GM21786 (cell line): ENCODE data around the gene LRFN2.

ENCODE experiments used
- ATAC-seq: cut with Tn5 transposase; IDR thresholded peaks from one replicate; pipeline ENCODE4 v1.9.1; 2021; ENCODE audit not compliant: unreplicated experiment

The LRFN2 gene

DNA sequence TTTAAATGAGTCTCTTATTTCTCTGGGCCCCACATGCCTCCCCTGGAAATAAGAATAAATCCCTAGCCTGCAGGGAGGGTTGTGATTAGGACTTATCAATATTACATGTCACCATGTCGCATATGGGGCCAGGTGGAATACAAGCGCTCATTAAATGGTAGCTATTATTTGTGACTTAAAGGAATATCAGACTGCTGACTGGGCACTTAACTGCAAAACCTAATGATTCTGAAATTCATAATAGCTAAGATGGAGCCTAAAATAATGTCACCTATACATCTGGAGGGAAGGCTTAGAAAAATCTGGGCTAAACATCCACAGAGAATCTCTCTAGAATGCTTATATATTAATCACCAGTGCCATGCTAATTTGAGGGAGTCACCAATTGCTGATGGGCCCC, 106.5 kb downstream of the LRFN2 start:
- ATAC-seq, result no peak

DNA sequence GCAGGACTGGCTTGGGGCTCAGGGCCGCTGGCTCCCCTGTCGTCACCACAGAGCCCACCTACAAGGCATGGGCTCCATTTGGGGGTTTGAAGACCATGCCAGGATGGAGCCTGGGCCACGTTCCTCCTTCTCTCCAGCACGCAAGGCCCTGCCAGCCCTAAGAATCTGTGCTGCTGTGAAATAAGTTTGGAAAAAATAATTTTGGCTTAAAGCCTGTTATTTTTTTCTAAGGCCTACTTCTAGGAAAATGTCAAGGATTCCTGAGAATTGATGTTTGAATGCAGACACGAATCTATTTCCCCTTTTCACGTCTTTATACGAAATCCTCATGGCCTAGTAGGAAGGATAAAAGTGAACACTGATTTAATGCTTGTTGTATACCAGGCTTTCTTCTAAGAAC, 107.5 kb downstream of the LRFN2 start:
- no peak for ATAC-seq

DNA sequence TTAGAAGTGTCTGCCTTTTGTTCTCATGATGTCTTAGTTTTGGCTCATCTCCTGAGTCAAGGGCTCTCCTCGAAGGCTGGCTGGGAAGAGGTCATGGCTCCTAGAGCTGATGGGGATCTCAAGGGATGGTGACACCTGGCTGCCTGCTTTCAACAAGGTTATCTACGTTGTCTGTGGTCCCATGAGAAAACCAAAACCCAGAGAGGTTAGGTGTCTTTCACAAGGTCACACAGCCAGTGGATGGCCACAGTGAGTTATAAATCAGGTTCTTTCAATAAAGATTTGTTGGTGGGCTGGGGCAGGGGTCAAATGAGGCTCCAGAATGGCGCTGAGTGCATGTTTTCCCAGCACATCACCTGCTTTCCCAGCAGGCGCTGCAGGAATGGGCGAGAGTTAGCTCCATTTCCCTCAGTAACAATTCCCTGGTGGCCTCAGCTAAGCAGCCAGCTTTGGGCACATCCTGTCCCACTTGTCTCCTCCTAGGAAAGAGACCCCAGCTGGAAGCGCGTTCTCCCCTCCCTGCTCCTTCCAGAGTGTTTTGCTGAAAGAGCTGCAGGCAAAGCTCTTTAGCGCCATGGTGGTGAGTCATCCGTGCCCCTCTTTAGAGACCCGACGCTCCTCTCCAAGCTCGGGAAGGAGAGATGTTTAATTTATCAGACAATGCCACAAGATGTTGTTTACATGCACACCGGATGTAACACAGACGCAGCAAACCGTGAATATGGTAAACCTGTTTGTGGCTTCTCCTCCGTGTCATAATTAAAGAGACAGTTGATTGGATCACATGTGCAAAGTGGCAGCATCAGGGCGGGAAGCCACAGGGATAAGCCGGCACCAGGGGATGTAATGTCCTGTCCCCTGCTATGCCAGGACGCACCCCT, 109.7 kb downstream of the LRFN2 start:
- ATAC-seq, result no peak

DNA sequence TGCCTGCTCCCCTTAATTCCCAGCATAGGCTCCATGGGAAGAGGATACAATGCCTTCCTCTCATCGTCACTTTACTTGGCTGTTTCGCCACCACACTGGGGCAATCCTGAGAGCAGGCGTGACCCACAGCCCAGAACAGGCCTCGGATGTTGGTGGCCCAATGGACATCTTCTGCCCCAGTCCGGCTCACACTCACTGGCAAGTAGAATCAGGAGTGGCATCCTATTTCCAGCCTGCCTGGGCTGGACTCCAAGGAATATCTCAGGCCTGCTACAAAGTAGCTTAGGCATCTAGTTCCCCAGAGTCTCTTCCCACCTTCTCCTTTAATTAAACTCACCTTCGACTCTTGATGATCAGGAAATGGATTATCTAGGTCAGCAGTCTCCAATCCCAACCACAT, 110.5 kb downstream of the LRFN2 start:
- no peak for ATAC-seq

DNA sequence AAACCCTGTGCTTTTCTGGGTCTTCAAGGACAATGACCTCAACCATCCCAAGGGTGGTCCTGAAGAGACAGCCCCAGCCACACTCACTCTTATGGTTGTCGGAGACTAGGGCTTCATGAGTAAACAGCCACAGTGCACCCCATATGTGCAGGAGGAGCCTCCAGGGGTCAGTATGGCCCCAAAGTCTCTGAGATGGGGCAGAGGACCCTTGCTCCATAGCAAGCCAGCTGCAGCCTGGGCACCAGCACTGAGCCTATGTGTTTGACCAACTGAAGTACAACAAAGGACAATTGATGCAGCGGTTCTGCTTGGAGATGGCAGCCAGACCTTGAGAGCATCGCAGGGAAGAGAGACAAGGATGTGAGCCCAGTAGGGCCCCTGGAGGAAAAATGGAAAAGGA, 112.2 kb downstream of the LRFN2 start:
- ATAC-seq, result no peak

DNA sequence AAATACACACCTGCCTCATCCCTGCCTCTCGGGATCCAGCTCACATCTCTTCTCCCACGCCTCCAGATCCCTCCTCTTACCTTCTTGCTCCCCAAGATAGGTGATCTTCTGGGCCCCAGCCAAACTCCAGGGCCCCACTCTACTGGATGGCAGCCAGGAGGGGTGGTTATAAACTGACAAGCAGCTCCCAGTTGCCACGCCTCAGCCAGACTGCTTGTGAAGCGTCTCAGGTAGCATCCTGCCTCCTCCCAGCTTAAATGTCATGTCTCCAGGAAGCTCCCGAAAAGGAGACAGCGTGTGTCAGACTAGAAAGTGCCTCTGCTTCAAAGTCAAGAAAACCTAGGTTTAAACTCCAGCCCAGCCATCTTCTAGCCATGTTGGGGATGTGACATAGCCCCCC, 114.1 kb downstream of the LRFN2 start:
- no peak for ATAC-seq

DNA sequence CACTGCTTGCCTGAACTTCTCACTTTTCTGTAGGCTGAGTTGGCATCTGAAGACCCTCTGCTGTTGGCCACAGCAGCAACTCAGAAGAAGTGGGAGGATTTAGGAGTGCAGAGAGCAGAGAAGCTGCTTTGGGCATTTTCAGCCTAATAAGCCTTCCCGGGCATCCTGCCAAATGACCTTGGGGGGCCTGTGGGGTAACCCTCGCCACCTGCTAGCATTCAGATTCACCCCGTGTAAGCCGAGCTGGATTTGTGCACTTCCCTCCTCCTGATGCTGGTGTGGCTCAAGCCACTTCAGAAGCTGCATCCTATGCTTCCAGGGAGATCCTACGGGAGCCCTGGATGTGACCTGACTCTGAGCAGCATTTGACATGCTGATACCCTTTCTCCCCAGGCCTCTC, 114.8 kb downstream of the LRFN2 start:
- ATAC-seq, result no peak

DNA sequence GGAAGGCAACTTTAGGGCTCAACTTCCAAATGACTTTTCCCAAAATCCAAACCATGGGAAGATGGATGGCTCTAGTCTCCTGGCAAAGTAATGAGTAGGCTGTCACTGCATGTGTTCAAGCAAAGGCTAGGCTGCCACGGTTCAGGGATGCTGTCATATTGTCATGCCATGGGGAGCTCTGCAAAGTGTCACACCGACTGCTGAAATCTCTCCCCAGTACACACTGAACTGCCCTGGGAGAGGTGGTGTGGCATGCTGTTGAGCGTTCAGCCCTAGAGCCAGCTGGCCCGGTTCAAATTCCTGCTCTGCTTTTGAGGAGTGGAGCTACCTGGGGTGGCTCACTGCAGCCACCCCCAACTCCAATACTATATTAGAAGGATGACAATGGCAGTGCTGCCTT, 115.9 kb downstream of the LRFN2 start:
- ATAC-seq, result no peak

DNA sequence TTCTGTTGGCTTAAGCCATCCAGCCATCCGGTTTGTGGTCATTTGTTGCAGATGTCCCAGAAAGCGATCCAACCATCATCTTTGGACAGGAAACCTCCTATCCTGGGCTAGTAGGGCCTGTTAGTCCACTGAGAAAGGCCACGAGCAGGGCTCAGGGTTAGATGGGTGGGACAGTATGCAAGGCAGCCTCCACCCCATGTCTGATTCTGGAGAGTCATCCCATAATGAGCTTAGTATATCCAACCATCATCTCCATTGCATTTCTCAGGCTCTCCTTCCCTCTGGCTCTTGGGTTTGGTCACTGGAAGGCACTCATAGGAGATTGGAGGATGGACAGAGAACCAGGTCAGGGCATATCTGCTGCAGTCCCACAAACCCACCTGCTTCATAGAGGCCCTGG, 117.8 kb downstream of the LRFN2 start:
- no peak for ATAC-seq

DNA sequence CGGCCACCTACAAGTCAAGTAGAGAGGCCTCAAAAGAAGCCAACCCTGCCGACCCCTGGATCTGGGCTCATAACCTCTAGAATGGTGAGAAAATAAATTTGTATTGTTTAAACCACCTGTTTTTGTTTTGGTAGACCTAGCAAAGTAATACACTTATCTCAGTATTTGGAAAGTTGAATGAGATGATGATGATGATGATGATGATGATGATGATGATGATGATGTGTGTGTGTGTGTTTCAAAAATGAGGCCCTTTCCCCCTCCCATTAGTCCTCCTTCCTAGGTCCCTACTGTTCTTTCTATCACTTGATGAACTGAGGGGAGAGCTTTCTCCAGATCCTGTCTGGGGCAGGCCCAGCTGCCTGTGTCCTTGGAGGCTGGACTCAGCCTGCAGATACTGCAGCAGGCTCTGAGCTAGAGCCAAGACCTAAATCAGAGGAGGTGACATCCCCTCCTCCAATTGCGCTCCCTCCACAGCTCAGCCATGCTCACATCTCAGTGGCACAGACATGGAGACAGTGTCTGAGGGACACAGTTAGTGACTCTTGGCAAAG, 120.1 kb downstream of the LRFN2 start:
- no peak for ATAC-seq

DNA sequence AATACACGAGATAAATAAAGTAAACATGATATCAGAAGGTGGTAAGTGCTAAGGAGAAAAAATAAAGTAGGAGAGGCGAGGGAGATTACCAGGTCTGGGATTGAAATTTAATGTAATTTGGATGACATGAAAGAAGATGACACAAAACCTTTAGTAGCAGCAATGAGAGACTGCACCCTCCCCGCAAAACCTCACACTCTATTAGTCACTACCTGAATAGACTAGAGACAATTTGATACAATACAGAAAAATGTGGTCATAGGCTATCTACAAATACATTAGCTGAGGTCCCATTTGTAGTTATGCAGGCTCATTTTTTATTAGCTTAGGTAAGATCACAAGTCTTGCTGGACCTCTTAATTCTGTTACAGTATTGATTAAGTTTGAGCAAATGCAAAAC, 125.5 kb downstream of the LRFN2 start:
- no peak for ATAC-seq

DNA sequence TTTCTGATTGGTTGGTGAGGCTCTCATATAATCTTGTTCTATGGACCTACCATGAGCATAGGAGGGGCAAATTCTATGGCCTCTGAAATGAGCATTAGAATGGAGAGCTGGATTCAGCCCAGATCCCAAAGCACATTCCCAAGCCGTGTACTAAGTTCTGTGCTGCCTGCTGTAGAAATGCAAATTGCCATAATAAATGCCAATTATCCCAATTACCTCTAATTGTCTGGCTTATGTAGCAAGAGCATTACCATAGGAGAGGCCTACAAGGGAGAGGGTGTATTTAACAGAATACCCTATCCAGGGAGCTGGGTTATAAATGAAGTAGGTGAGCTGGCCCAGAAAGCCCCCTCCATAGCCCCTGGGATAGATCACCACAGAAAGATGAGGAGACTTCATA, 126.8 kb downstream of the LRFN2 start:
- no peak for ATAC-seq

DNA sequence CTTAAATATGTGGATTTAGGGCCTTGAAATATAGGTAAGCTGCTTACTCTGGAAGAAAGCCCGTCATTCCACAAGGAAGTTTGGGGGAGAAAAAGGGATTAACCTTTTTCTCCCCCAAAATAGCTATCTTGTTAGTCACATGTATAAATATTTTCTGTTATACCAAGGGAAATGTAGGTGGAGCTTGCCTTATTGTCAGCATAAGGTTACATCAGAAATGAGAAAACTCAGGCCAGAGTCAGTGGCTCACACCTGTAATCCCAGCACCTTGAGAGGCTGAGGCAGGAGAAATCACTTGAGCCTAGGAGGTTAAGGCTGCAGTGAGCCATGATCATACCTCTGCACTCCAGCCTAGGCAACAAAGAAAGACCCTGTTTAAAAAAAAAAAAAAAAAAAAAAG, 129.9 kb downstream of the LRFN2 start:
- ATAC-seq, result no peak

DNA sequence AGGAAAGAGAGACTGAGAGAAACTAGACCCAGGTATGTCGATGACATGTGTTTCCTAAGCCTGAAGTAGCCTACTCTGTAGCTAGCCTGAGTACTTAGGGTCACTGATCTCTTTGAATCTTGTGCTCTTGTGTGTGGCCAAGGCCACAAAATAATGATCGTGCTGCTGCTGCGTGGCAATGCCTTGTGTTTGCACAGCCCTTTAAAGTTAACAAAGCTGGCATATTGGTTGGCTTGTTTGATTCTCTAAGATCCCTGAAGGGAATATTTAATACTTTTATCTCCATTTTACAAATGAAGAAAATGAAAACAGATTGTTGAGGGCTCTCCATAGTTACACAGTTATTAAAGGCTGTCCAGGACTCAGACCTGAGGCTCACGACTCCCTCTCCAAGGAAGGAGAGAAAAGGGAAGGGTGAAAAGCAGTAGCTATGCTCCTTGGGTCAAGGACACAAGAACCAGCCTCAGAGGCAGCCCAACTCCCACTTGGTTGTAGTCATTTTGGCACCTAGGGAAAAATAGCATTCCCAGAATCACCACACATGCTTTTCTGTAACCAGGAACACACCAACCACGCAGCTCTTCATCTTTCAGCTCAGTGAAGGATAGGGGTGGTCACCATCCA, 130.7 kb downstream of the LRFN2 start:
- ATAC-seq, result no peak

DNA sequence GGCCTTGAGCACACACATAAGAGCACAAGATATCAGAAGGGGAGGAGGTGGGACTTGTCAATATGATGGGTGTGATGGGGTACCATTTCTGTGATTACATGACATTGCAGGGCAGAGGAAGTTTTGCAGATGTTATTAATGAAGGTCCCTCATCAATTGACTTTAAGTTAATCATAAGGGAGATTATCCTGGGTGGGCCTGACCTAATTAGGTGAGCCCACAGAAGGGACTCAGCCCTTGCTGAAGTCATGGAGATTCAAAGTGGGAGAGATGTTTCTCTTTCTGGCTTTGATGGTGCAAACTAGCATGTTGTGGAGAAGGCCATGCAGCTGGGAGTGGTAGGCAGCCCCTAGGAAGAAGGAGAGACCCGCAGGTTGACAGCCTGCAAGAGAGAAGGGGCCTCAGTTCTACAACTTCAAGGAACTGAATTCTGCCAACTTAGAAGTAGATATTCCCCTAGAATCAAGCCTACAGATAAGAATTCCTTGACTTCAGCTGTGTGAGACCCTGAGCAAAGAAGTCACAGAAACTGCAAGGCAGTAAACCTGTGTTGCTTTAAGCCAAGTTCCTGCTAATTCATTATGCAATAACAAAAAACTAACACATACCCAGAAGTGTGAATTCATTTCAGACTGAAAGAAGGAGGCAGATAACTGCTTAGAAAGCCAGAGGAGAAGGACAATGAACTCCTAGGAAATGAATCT, 131.3 kb downstream of the LRFN2 start:
- ATAC-seq, result no peak

DNA sequence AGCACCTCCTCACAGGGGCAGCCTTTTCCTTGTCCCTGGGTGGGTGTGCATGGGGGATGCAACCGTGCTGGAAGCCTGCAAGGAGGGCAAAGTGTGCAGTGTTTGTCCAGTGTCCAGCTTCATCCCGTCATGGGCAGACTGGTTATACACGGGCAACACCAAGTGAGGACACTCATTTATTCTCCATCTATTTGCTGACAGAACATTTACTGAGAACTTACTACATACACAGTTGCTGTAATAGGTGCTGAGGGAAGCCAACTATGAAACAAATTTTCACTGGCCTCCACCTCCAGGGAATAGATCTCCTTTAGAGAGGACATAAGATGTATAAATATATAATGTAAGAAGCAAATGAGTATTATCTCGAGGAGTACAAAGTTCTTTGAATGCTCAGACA, 136.7 kb downstream of the LRFN2 start:
- no peak for ATAC-seq

DNA sequence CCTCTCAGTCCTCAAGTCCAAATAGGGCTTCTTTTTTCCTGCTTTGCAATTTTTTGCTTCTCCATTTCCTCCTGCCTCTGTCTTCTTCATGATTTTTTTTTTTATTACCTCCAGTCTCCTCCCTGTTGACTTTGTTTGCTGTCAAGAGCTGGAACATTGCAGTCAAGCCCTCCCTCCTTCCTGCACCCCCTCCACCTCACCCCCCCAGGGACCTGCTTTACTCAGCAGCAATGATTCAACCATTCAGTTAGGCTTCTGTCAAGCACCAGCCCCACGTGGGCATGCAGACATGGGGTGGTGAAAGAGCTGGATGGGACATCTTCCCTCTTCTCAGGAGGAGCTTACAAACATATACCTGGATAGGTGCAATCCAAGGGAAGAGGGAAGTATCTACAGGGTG, 142.4 kb downstream of the LRFN2 start:
- ATAC-seq, result no peak

DNA sequence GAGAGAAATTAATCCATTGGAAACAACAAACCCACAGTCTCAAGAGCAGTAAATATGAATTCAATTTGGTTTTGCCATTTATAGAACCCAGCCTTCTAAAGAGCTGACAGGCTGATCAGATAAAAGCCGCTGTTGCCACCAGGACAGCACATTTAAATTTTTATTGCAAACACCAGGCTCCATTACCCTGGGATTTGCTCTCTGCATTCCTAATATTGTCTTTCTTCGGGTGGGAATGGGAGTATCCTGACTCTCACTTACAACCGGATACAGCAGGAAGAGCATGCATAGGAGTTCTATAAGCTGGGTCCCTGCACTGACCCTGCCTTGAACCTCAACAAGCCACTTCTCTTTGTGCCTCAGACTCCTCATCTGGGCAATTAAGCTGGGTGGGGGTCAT, 142.9 kb downstream of the LRFN2 start:
- ATAC-seq, result no peak

DNA sequence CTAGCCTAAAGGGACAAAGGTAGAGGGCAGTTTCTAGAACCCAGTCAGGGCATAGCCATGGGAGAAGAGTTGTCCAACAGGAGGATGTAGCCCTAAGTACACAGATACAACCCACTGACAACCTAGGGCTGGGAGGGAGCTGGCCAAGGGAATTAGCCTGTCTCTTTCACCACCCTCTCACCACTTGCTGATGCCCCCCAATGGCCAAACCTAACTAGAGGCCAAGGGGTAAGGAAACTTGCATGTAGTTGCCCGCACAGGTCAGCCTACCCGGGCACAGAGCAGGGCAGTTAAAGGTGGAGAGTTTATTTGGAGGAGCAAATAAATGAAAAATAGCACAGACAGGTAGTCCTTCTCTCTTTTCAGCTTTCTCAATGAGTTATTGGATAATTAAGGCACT, 143.3 kb downstream of the LRFN2 start:
- no peak for ATAC-seq

DNA sequence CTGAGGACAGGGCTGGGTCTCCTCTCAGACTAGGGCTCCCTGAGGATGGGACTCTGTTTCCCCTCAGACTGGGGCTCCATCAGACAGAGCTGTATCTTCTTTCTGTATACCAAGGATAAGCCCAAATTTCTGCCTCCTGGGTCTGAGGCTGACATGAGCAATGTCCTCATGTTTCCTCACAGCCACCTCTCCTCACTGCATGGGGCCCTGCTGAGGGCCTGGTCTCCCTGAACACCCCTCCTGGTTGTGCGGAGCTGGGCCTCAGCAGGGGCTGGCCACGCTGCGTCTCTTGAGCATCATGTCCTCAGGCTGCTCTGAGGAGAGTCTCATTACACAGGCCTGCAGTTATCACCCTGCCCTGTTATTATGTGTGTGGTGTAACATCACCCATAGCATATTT, 144.6 kb downstream of the LRFN2 start:
- ATAC-seq, result no peak

DNA sequence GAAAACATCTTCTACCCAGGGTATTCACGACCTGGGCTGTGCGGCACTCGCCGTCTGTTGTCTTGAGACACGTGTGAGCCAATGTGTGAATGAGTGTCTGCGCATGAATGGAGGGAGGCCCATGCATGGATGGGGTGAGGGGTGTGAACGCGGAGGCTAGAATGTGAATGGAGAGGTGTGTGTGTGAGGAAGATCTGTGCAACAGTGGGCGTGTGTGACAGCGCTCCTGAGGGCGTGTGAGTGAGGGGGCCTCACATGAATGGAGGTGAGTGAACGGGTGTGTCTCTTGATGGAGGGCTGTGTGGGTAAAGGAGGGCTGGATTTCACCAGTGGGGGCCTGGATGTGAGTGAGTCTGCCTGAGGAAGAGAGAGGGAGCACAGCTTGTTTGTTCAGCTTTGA, 146.0 kb downstream of the LRFN2 start:
- no peak for ATAC-seq

DNA sequence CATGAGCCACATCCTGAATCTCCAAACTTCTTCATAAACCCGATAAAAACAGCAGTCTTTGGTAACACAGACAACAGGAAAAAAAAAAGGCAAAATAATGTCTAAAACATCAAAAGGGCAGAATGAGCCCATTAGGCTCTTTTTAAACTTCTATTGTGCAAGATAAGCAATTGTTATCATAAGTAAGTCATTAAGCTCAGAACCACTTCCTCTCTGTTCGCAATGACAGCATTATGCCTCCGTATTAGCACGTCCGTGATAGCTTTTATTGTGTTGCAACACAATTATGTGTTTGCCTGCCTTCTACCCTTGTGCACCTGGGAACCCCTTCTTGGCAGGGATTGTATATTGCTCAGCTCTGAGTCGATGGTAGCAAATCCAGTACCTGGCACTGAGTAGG, 147.1 kb downstream of the LRFN2 start:
- no peak for ATAC-seq
